ENCODE data around the gene EPHA6.
"Not testable (repeated sequence)": the region's sequence is repeated elsewhere in the genome, so short reads cannot be mapped to it uniquely, and the experiment has no call there.

Gene EPHA6

DNA sequence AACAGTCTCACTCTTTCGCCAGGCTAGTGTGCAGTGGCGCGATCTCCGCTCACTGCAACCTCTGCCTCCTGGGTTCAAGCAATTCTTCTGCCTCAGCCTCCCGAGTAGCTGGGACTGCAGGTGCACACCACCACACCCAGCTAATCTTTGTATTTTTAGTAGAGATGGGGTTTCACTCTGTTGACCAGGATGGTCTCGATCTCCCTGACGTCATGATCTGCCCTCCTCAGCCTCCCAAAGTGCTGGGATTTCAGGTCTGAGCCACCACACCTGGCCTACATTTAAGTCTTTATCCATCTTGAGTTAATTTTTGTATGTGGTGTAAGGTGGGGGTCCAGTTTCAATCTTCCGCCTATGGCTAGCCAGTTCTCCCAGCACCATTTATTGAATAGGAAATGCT lies 211.2 kb downstream of the EPHA6 start:
- not testable (repeated sequence) for DNase-seq (ENCODE audit: low spot score)

- DNase-seq (ENCODE audit: low spot score), result no peak
These were observed 215.6 kb downstream of the EPHA6 start for GRCh38 chr3:97029972-97030371.

DNA sequence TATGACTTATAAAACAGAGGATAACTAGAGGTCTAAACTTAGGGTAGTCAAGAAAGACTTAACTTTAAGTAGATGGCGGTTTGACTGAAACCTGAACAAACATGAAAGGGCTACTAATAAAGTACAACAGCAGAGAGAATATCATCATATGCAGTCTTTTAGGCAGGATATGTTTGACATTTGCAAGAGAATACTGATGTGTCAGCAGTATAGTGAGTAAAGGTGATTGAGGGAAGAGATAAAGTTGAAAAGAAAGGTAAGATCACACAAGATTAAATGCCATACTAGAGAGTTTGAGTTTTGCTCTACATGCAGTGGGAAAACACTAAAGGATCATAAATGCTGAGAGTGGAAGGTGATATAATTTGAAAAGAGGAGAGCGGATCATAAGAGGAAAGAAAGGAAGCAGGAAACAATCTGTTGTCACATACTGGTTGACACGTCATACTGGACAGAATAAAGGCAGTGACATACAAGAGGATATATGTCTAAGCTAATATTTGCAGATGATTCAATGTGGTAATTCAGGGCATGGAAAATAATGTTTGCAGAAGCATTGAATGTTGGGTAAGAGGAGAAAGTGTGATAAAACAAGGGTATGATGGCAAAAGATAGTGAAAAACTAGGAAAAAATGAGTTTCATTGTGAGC lies 223.0 kb downstream of the EPHA6 start:
- no peak for DNase-seq (ENCODE audit: low spot score)

DNA sequence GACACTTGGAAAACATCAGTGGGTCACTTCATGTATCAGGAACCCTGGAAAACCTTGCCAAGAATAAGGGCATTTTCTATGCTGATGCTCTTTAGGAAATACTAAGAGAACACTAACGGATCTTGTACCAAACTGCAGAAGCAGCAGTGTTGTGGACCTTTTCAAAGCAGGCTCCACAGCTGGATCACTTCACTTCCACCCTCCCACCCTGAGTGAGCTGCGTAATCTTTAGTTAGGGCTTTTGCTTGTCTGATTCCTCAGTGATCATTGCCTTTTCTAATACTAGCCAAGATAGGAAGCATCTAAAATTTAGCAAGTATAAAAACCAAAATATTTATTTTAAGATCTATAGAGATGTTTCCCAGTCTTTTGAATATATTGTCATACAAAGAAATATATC lies 229.0 kb downstream of the EPHA6 start:
- no peak for DNase-seq (ENCODE audit: low spot score)

- DNase-seq (ENCODE audit: low spot score), result no peak
These were observed 243.0 kb downstream of the EPHA6 start for GRCh38 chr3:97057365-97057764.

- DNase-seq (ENCODE audit: low spot score), result no peak
These were observed 244.8 kb downstream of the EPHA6 start for GRCh38 chr3:97059168-97059567.

GRCh38 chr3:97066531-97066930 lies 252.1 kb downstream of the EPHA6 start:
- DNase-seq (ENCODE audit: low spot score), result no peak

DNA sequence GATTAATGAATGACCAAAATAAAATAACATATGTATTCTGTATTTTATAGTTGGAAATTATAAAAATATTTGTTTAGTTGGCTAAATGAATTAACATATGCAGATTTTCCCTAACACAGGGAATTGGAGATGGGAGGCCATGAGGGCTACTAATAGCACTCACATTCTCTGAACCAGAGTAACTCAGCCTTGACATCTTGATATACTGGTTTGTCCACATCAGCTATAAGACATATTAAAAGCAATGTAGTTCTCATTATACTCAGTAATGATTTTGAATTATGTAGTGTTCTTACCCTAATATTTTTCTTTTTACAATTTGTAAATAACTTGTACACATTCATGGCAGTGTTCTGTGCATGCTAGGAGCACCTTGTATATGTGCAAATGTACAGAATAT lies 255.9 kb downstream of the EPHA6 start:
- no peak for DNase-seq (ENCODE audit: low spot score)

DNA sequence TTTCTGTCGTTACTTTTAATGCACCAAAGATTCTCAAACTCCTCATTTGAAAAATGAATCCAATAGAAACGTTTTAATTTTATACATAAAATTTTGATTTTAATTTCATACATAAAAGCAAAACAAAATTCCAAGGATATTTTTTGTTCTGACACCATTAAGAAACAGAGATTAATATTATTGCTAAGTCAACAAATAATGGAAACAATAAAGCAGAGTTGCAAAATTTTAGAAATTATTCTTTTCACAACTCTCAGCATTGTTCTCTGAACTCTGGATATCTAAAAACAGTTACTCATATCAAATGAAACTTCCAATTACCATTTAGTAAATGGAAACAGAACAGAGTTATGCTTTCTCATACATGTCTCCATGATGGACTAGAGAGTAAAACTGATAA lies 260.2 kb downstream of the EPHA6 start:
- no peak for DNase-seq (ENCODE audit: low spot score)

DNA sequence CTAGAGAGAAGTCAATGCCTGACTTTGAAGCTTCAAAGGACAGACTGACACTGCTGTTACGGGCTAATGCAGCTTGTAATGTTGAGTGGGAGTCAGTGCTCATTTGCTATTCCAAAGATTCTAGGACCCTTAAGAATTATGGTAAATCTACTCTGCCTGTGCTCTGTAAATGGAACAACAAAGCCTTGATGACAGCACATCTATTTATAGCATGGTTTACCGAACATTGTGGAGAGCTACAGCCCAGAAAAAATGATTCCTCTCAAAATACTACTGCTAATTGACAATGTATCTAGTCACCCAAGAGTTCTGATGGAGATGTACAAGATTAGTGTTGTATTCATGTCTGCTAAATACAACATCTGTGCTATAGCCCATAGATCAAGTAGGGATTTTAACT lies 262.3 kb downstream of the EPHA6 start:
- DNase-seq (ENCODE audit: low spot score), result no peak

GRCh38 chr3:97089621-97090020 lies 275.2 kb downstream of the EPHA6 start:
- no peak for DNase-seq (ENCODE audit: low spot score)

GRCh38 chr3:97102641-97103040 lies 288.2 kb downstream of the EPHA6 start:
- DNase-seq (ENCODE audit: low spot score), result no peak

- DNase-seq (ENCODE audit: low spot score), result no peak
These were observed 291.7 kb downstream of the EPHA6 start for GRCh38 chr3:97105989-97106651.

GRCh38 chr3:97106652-97106989 lies 292.2 kb downstream of the EPHA6 start:
- DNase-seq (ENCODE audit: low spot score), result no peak

GRCh38 chr3:97108136-97108535 lies 293.7 kb downstream of the EPHA6 start:
- DNase-seq (ENCODE audit: low spot score), result no peak

DNA sequence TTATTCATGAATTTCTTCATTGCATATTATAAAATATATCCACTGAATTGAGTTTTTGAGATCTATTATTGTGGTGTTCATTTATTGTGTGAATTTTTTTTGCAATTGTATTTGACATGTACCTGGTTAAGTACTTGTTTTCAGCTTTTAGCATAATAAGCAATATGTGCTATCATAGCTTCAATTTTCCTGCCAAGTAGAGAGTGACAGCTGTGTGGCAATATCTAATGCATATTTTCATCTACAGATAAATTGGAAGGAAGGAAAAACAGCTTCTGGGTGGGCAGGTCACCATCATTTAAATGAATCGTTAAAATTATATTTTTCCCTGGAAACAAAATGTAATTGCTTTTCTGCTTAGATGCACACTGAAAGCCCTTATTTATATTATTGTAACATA lies 296.9 kb downstream of the EPHA6 start:
- DNase-seq (ENCODE audit: low spot score), result no peak

DNA sequence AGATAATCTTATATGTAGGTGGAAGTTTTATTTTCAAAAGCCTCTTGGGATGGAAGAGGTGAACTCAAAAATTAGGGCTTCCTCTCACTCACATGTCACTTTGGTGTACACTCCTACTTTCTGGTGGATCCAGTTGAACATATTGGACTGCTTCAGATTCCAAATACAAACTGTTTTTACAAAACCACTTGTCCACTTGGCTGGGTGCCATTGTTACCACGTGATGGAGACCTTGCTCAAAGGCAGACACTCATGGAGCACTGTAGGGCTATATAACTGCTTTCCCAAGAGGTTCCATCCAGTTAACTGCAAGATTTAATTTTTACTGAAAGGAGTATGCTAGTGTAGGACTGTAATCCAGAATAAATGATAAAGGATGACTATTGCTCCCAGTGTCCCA lies 307.0 kb downstream of the EPHA6 start:
- no peak for DNase-seq (ENCODE audit: low spot score)

DNA sequence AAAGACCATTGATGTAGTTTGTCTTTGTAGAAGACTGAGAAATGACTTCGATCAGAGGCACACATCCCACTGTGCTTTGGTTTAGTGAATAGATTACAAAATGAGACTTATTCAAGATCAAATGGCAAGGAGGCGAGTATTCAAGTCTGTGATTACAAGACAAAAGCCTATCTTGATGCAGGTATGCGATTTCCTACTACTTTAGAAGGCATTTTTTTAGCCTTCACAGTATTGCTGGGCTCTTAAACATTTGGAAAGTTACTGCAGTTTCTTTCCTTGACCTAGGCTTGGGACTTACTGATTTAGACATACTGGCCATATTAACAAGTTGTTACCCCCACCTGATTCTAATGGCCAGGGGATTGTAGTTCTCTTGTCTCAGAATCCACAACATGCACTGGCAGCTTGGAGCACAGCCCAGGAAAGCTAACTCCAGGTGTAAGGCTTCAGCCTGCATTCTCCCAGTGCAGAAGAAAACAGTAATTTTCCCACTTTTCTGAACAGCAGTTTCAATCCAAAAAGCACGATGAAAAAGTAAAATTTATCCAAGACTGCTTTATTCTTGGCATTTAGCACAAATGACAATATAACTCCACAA lies 311.6 kb downstream of the EPHA6 start:
- no peak for DNase-seq (ENCODE audit: low spot score)

DNA sequence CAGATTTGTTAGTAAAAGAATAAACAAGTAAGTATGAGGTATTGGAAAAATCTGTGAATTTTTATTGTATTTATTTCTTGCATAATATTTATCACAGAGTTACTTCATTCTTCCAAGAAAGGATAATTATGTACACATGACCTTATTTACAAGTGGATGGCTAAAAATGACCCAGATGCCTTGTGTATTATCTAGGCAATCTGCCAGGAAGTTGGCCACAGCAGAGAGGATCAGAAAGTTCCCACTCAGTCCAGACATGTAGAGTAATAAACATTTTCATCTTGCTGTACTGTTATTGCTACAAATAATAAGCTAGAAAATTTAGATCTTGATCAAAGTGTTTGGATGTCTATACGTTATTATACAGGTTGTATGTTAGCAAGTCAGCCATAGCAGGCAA lies 317.1 kb downstream of the EPHA6 start:
- DNase-seq (ENCODE audit: low spot score), result no peak

GRCh38 chr3:97138914-97139541 lies 324.6 kb downstream of the EPHA6 start:
- no peak for DNase-seq (ENCODE audit: low spot score)

DNA sequence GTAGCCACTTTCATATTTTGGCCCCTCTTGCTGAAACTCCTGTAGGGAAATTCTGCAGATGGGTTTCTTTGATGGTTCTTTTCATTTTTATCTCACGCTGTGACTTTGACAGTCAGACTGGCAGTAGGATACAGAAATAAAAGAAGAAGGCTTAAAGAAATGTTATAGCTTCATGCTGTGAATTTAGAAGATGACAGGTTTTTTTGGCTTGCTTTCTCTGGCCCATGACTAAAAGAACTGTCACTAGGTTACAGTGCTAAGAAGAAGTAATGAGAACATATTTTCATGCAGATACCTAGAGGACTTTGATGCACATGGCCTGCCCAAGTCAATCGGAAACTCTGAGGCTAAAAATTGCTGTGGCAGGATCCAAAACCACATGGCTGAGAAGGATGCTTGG lies 334.5 kb downstream of the EPHA6 start:
- no peak for DNase-seq (ENCODE audit: low spot score)

GRCh38 chr3:97161169-97161568 lies 346.8 kb downstream of the EPHA6 start:
- DNase-seq (ENCODE audit: low spot score), result no peak

DNA sequence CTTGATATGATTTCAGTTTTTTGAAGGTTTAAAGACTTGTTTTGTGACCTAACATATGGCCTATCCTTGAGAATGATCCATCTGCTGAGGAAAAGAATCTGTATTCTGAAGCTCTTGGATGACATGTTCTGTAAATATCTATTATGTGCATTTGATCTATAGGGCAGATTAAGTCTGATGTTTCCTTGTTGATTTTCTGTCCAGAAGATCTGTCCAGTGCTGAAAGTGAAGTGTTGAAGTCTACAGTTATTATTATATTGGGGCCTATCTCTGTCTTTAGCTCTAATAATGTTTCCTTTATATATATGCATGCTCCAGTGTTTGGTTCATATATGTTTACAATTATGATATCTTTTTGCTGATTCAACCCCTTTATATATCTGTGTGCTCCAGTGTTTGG lies 362.8 kb downstream of the EPHA6 start:
- DNase-seq (ENCODE audit: low spot score), result no peak
